ENCODE results near the gene CDH18. TPM values are rescaled to one million over a fixed set of nuclear protein-coding genes. Genes with fewer than 3 reads are reported as not detected.

The CDH18 gene
- not detected for total RNA-seq
- long read RNA-seq = 0 reads

- H3K4me3 ChIP-seq = no peak within 1 kb of the TSS
- no peak for TF ChIP-seq CTCF (IDR thresholded peaks at IDR 0.05)
- H3K4me1 ChIP-seq = no peaks in the 10 kb centered on the region
- peak; percentile 45 for DNase-seq
- H3K9me3 ChIP-seq = no peaks in the 10 kb centered on the region
- H3K27ac ChIP-seq = no peak within 1 kb of the TSS
- no peaks in the 10 kb centered on the region for H3K27me3 ChIP-seq (ENCODE audit: low read depth)
- intact Hi-C loops (cut with DNase I) = loop anchor here (5.0 kb wide), 1 partner anchor 75 kb away; no protein-coding TSS in a partner anchor
- no peaks in the 10 kb centered on the region for H3K36me3 ChIP-seq
- peak; percentile 68 to 75 for ATAC-seq
Measured at GRCh38 chr5:19987612-19988361, at the start of gene CDH18. Gene CDH18, minus strand, starts transcription at chr5:19988200. Its CDS starts 149,214 bp downstream, at chr5:19838986.

GRCh38 chr5:20034717-20035116, 46.7 kb upstream of the CDH18 start:
- Histone ChIP-seq H3K27me3 (ENCODE audit: low read depth) (no peaks in the 10 kb centered on the region), H3K36me3 (no peaks in the 10 kb centered on the region), H3K27ac (no peak overlapping the region), H3K4me3 (no peak overlapping the region), H3K4me1 (no peaks in the 10 kb centered on the region), H3K9me3 (no peaks in the 10 kb centered on the region)
- TF ChIP-seq CTCF (IDR thresholded peaks at IDR 0.05) = no peak
- intact Hi-C loops (cut with DNase I) = no loop called here
- ATAC-seq (no peak), DNase-seq (no peak)

GRCh38 chr5:20033881-20034280, 45.9 kb upstream of the CDH18 start:
- Histone ChIP-seq H3K27ac (no peak overlapping the region), H3K36me3 (no peaks in the 10 kb centered on the region), H3K4me1 (no peaks in the 10 kb centered on the region), H3K9me3 (no peaks in the 10 kb centered on the region), H3K27me3 (ENCODE audit: low read depth) (no peaks in the 10 kb centered on the region), H3K4me3 (no peak overlapping the region)
- intact Hi-C loops (cut with DNase I) = no loop called here
- no peak for TF ChIP-seq CTCF (IDR thresholded peaks at IDR 0.05)
- no peak for DNase-seq
- no peak for ATAC-seq

- no peak overlapping the region for H3K27ac ChIP-seq
- H3K27me3 ChIP-seq (ENCODE audit: low read depth) = no peaks in the 10 kb centered on the region
- H3K4me1 ChIP-seq = no peaks in the 10 kb centered on the region
- H3K9me3 ChIP-seq = no peaks in the 10 kb centered on the region
- TF ChIP-seq CTCF (IDR thresholded peaks at IDR 0.05) = no peak
- H3K36me3 ChIP-seq = no peaks in the 10 kb centered on the region
- intact Hi-C loops (cut with DNase I) = no loop called here
- DNase-seq (no peak), ATAC-seq (no peak)
- H3K4me3 ChIP-seq = no peak overlapping the region
Measured at GRCh38 chr5:20032896-20033295, 44.9 kb upstream of the CDH18 start.

- H3K27me3 ChIP-seq (ENCODE audit: low read depth) = no peaks in the 10 kb centered on the region
- no peaks in the 10 kb centered on the region for H3K36me3 ChIP-seq
- ATAC-seq = no peak
- intact Hi-C loops (cut with DNase I) = no loop called here
- H3K27ac ChIP-seq = no peak overlapping the region
- no peak for DNase-seq
- no peaks in the 10 kb centered on the region for H3K4me1 ChIP-seq
- H3K4me3 ChIP-seq = no peak overlapping the region
- H3K9me3 ChIP-seq = no peaks in the 10 kb centered on the region
- TF ChIP-seq CTCF (IDR thresholded peaks at IDR 0.05) = no peak
Measured at GRCh38 chr5:20030125-20030524, 42.1 kb upstream of the CDH18 start.
